HepG2 (cell line): Measurements from ENCODE around the gene JMJD8. TPM values are rescaled to one million over a fixed set of nuclear protein-coding genes. Genes with fewer than 3 reads are reported as not detected.

ENCODE experiments used
- ATF5 ChIP-seq: sonication (generic); formaldehyde crosslinking; IDR thresholded peaks from 2 replicates; pipeline ENCODE4 v1.4.0; 2020; ENCODE audit warnings: mild to moderate bottlenecking, low read depth, missing genetic modification reagents
- ATM ChIP-seq: fragments of 450-650 bp; IDR thresholded peaks from 2 replicates; pipeline ENCODE4 v1.7.1; 2017; ENCODE audit warnings: mild to moderate bottlenecking, borderline replicate concordance
- DPF2 ChIP-seq: sonication (generic); formaldehyde crosslinking; IDR thresholded peaks from 2 replicates; pipeline ENCODE4 v1.4.0; 2020; ENCODE audit warnings: mild to moderate bottlenecking, low read depth, missing genetic modification reagents, borderline replicate concordance
- ESRRA ChIP-seq: sonication (generic); formaldehyde crosslinking; IDR thresholded peaks from 2 replicates; pipeline ENCODE4 v1.5.1; 2020; ENCODE audit warnings: mild to moderate bottlenecking, low read depth, missing genetic modification reagents
- FOSL2 ChIP-seq: sonication (generic); formaldehyde crosslinking; IDR thresholded peaks from 2 replicates; pipeline ENCODE4 v1.4.0; 2020; ENCODE audit warnings: missing genetic modification reagents
- HOMEZ ChIP-seq: IDR thresholded peaks from 2 replicates; pipeline ENCODE4 v1.6.1; 2016; ENCODE audit warnings: low read depth
- HOXA9 ChIP-seq: sonication (generic); formaldehyde crosslinking; IDR thresholded peaks from 2 replicates; pipeline ENCODE4 v1.8.1; 2022; ENCODE audit warnings: missing genetic modification reagents, mild to moderate bottlenecking, moderate library complexity, borderline replicate concordance
- PAX8 ChIP-seq: sonication (generic); formaldehyde crosslinking; IDR thresholded peaks from 2 replicates; pipeline ENCODE4 v1.8.0; 2022; ENCODE audit warnings: mild to moderate bottlenecking, missing genetic modification reagents, borderline replicate concordance
- PHF21A ChIP-seq: sonication (generic); formaldehyde crosslinking; IDR thresholded peaks from 2 replicates; pipeline ENCODE4 v1.5.0; 2020; ENCODE audit warnings: mild to moderate bottlenecking, missing genetic modification reagents
- RERE ChIP-seq: IDR thresholded peaks from 2 replicates; pipeline ENCODE4 v1.6.1; 2016; ENCODE audit warnings: low read depth, missing genetic modification reagents, missing compliant biosample characterization
- RXRB ChIP-seq: IDR thresholded peaks from 2 replicates; pipeline ENCODE4 v1.6.1; 2016; ENCODE audit warnings: borderline replicate concordance, missing genetic modification reagents, missing compliant biosample characterization
- THRA ChIP-seq: sonication (generic); formaldehyde crosslinking; IDR thresholded peaks from 2 replicates; pipeline ENCODE4 v1.4.0; 2020; ENCODE audit warnings: missing genetic modification reagents, borderline replicate concordance
- TOE1 ChIP-seq: sonication (generic); formaldehyde crosslinking; IDR thresholded peaks from 2 replicates; pipeline ENCODE4 v1.4.0; 2020; ENCODE audit warnings: mild to moderate bottlenecking, missing genetic modification reagents
- ZBTB38 ChIP-seq: sonication (generic); formaldehyde crosslinking; IDR thresholded peaks from 2 replicates; pipeline ENCODE4 v1.5.1; 2020; ENCODE audit warnings: mild to moderate bottlenecking, missing genetic modification reagents
- ZKSCAN1 ChIP-seq: fragments of 150-350 bp; IDR thresholded peaks from 2 replicates; pipeline ENCODE4 v1.6.1; 2014; ENCODE audit warnings: low read length
- ZKSCAN5 ChIP-seq: sonication (generic); formaldehyde crosslinking; IDR thresholded peaks from 2 replicates; pipeline ENCODE4 v1.5.1; 2020; ENCODE audit warnings: mild to moderate bottlenecking, missing genetic modification reagents
- ZMYM2 ChIP-seq: sonication (generic); formaldehyde crosslinking; IDR thresholded peaks from 2 replicates; pipeline ENCODE4 v1.8.0; 2022; ENCODE audit warnings: mild to moderate bottlenecking, missing genetic modification reagents
- ZNF121 ChIP-seq: sonication (generic); formaldehyde crosslinking; IDR thresholded peaks from 2 replicates; pipeline ENCODE4 v1.5.0; 2020; ENCODE audit warnings: mild to moderate bottlenecking, missing genetic modification reagents
- ZNF580 ChIP-seq: IDR thresholded peaks from 2 replicates; pipeline ENCODE4 v1.6.1; 2016; ENCODE audit warnings: low read depth, borderline replicate concordance
- polyA plus RNA-seq, 8 experiments: library from polyadenylated mRNA; depleted of rRNA in 3 of 8; stranded (reverse) in 7 of 8; unstranded in 1 of 8; fragments of >200 nt; fragmentation: Illumina TruSeq in 4 of 8; extraction: Trizol in 4 of 8; gene quantifications; 2 replicates each; pipeline versions ENCODE4 v1.2.1 to v1.2.3, GENCODE V29; 2011 to 2016; ENCODE audit warnings: low read depth in 4 of 8, missing spikeins in 1 of 8, mixed read lengths in 1 of 8; ENCODE audit not compliant: insufficient read depth in 1 of 8
- total RNA-seq, 5 experiments: library from RNA; depleted of rRNA; stranded (reverse); fragments of >200 nt; fragmentation: Illumina TruSeq; extraction: Trizol; gene quantifications; 2 replicates each; pipeline ENCODE4 v1.2.3, GENCODE V29; 2016; ENCODE audit warnings: low read depth in 1 of 5

JMJD8 gene
- total and polyA plus RNA-seq, 2 of the 13 experiments (the other 11 are each of a cell fraction or from before 2014, with no cell fraction given) = 2.6 to 11.8 TPM

GRCh38 chr16:667780-668518, 16.2 kb downstream of the JMJD8 start, which contains the start of gene RHOT2 (continued):
- peak; percentile 49; the same call in 1 of the 2 replicates for TF ChIP-seq RERE (CRISPR knock-in tag)
- no peak; the same call in 1 of the 2 replicates for TF ChIP-seq HOXA9 (CRISPR knock-in tag)
- peak; percentile 62; the same call in 1 of the 2 replicates for TF ChIP-seq ESRRA (CRISPR knock-in tag)
- TF ChIP-seq ZKSCAN1 = no peak
- TF ChIP-seq TOE1 (CRISPR knock-in tag) = peak; percentile 52; the same call in 1 of the 2 replicates
- no peak for TF ChIP-seq DPF2 (CRISPR knock-in tag)
- TF ChIP-seq HOMEZ (CRISPR knock-in tag) = peak; percentile 75; the same call in 1 of the 2 replicates
- peak; percentile 62 for TF ChIP-seq RXRB (CRISPR knock-in tag)
- TF ChIP-seq ZBTB38 = peak; percentile 92
- TF ChIP-seq THRA (CRISPR knock-in tag) = 0 out of 2 replicates have a peak, but pooled peaks have one; percentile 25
- no peak for TF ChIP-seq ZMYM2 (CRISPR knock-in tag)
- TF ChIP-seq FOSL2 (CRISPR knock-in tag) = peak; percentile 27; the same call in 1 of the 2 replicates
- TF ChIP-seq ATM = no peak
- no peak for TF ChIP-seq ATF5
- TF ChIP-seq ZNF121 (CRISPR knock-in tag) = no peak
- peak; percentile 68; the same call in 1 of the 2 replicates for TF ChIP-seq ZNF580 (CRISPR knock-in tag)
- no peak; the same call in none of the 2 replicates for TF ChIP-seq PHF21A (CRISPR knock-in tag)
- no peak for TF ChIP-seq PAX8 (CRISPR knock-in tag)
- no peak for TF ChIP-seq ZKSCAN5 (CRISPR knock-in tag)
